DMS 273 (cell line): ENCODE results near the gene OR1F1.
A peak's percentile ranks its signal among the peaks of the same experiment; 100 is the strongest.
"Not testable (repeated sequence)": the region's sequence is repeated elsewhere in the genome, so short reads cannot be mapped to it uniquely, and the experiment has no call there.

Experiments
- DNase-seq: peaks from one replicate; lab custom pipeline; 2025; ENCODE audit not compliant: unreplicated experiment; lab: John Stamatoyannopoulos, UW

The OR1F1 gene

DNA sequence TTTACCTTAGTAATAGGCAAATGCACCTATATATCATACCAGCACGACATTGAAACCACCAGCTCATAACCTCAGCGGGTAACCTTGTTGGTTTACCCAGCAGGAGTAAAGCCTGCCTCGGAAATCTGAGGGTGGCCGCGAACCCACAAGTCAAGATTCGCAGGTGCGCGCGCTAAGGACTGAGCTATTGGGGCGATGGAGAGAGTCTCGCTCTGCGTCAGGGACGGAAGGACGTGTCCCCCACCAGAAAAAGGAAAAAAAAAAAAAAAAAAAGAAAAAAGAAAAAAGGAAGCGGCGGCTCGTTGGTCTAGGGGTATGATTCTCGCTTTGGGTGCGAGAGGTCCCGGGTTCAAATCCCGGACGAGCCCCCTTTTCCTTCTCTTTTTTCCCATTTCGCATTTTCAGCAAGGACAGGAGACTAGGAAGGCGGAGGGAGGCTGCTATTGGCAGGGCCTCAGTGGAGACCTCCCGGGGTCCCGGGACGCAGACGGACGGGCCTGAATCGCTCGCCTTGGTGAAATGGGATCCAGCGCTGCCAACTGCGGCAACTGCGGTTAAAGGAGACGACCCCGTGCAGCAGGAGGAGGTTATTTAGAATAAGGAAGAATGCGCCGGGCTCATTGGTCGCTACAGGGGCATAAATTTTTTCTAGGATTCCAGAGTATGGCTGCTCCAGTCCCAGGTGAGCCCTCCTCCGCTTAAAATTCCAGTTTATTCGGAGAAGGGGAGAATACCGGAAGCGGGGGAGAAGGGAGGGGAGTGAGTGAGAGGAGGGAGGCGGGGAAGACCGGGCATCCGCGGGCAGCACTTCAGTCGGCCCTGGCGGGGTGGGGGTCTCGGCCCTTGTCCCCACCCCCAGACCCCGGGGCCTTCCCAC, at the start of gene OR1F1:
Gene OR1F1 (plus strand): TSS at position 407 of the 877 bp plus-strand sequence.
- peak; percentile 91 for DNase-seq

DNA sequence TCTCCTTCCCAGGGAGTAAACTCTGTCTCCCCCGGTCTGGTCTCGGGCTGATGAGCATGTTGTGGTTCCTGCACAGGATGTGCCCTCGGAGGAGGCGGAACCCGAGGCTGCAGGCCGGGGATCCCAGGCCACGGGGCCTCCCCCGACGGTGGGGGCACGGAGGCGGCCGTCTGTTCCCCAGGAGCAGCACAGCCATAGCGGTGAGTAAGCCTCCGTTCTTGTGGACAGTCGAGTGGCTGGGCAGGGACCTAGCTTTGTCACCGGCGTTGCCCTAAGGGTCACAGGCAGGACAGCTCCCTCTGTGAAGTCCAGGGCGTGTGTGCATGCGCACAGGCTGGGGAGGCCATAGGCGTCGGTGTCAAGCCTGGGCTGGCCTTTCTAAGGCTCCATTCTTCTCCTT, 49.7 kb upstream of the OR1F1 start:
- DNase-seq: no peak

DNA sequence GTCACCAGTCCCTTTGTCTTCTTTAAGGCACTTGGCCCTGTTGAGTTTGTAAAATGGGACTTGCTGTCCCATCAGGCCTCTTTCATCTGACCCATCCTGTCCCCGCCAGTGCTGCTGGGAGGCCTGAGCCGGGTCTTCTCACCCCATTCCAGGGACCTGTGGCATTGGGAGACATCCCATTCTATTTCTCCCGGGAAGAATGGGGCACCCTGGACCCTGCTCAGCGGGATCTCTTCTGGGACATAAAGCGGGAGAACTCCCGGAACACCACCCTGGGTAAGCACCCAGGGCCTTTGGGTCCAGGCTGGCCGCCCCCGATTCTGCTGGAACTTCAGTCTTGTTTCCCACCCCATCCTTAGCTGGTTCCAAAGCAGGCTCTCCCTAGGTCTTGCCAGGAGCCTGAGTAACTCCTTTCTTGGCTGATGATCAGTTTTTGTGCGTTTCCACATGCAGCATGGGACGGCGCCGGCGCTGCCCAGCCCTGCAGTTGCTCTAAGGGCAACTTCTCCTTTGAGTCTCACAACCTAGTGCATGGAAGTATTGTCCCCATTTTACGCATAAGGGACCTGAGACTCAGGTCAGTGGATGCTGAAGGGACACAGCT, 49.1 kb upstream of the OR1F1 start:
- DNase-seq: no peak

DNA sequence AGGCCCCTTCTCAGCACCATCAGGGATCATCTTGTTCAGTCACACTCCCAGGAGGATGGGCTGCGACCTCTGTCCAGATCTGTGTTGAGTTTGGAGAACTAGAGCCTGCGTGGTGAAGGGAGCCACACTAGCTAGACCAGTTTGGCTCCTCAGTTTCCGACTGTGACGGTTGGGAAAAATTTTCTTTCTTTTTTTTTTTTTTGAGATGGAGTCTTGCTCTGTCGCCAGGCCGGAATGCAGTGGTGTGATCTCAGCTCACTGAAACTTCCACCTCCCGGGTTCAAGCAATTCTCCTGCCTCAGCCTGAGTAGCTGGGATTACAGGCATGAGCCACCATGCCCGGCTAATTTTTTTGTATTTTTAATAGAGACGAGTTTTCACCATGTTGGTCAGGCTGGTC, 48.4 kb upstream of the OR1F1 start:
- not testable (repeated sequence) for DNase-seq

DNA sequence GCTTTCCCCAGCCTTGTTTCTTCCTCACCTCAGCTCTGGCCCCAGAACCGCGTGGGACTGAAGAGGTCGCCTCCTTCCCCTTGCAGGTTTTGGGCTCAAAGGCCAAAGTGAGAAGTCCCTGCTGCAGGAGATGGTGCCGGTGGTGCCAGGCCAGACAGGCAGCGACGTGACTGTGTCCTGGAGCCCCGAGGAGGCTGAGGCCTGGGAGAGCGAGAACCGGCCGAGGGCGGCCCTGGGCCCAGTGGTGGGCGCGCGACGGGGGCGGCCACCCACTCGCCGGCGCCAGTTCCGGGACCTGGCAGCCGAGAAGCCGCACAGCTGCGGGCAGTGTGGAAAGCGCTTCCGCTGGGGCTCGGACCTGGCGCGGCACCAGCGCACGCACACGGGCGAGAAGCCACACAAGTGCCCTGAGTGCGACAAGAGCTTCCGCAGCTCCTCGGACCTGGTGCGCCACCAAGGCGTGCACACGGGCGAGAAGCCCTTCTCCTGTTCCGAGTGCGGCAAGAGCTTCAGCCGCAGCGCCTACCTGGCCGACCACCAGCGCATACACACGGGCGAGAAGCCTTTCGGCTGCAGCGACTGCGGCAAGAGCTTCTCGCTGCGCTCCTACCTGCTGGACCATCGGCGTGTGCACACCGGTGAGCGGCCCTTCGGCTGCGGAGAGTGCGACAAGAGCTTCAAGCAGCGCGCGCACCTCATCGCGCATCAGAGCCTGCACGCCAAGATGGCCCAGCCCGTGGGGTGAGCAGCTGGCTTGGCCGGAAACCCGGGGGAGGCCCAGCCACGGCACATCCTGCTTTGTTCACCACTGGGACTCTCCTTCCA, 47.2 kb upstream of the OR1F1 start:
- no peak for DNase-seq

DNA sequence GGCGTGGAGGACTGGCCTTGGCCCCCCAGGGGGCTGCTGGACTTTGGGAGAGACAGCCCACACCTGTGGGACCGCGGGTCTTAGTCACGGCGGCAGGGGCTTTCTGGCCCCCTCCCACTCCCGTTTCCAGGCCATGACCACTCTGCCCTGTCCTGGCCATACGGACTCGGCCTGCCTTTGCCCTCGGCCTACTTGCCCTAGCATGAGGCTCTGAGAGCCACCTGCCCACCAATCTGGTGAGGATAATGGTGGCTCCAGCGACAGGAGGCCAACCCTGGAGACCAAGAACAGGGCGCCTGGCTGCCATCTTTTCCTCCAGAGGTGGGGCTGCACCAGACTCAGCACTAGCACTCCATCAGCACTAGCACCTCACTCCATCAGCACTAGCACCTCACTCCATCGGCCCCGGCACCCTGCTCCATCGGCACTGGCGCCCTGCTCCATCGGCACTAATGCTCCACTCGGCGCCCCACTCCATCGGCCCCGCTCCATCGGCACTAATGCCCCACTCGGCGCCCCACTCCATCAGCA, 46.2 kb upstream of the OR1F1 start:
- DNase-seq: no peak

DNA sequence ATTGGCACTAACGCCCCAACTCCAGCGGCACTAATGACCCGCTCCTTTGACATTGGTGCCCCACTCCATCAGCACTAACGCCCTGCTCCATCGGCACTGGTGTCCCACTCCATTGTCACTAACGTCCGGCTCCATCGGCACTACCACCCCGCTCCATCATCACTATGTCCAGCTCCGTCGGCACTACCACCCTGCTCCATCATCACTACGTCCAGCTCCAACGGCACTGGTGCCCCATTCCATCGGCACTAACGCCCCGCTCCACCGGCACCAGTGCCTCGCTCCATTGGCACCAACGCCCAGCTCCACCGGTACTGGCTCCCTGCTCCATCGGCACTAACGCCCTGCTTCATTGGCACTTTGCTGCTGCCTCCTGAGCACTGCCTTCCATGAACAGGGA, 45.7 kb upstream of the OR1F1 start:
- no peak for DNase-seq

DNA sequence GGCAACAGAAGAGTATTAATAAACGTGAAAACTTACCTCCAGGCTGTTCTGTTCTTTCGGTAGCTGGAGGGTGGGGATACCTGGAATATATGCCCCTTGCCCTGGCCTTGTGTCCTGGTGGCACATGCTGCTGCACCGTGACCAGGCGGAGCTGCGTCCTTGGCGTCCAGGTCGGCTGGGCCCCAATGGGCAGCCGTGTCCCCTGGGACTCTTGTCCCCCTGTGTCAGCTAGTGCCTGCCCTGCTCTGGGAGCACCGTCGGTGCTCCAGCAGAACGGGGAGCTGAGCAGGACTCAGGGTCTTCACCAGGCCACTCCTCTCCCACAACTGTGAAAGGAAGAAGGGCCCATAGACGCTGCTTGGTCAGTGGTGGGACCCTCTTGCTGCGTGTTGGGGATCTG, 45.2 kb upstream of the OR1F1 start:
- DNase-seq: no peak

DNA sequence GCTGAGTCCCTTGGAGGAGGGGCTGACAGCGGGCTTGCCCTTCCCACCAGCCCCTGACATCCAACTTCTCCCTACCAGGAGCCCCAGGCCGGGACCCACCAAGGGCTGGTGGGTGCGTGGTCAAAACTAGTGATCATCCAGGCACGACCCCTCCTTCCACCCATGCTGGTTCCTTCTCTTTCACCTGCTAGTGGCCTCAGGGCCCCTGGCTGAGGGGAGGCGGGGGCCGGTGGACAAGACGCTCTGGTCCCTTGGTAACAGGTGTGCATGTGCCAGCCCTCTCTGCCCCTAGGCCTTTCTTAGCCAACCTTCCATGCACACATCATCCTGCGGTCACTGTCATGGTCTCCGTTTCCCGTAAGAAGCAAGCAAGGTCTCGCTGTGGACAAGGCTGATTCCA, 44.8 kb upstream of the OR1F1 start:
- no peak for DNase-seq

DNA sequence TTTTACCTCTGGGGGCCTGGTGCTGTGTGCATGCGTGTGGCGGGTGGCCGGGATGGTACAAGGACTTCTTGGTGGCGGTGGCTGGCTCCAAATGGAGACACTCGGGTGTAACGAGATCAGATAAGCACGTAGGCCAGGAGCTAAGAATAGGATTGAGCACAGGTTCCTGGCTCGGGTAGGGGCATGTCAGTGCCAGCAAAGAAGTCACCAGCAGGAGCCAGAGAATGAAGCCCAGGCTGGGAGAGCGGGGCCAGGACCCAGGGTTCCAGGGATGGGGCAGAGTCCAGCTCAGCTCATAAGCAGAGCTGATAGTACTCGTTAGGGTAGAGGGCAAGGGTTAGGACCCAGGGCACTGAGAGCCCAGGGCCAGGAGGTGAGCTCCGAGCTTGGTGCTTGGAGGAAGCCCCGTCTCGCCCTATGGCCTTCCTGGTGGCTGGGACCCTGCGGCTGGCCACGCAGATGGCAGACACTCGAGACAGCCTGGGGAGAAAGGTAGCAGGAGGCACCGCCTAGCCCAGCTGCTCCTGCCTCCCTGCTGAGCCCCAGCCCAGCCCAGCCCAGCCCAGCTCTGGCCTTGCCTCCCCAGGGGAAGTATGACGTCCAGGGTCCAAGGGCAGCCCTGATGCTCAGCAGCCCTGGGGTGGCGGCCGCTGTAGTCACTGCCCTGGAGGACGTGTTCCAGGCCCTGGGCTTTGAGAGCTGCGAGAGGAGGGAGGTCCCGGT, 44.2 kb upstream of the OR1F1 start:
- DNase-seq: peak; percentile 63

DNA sequence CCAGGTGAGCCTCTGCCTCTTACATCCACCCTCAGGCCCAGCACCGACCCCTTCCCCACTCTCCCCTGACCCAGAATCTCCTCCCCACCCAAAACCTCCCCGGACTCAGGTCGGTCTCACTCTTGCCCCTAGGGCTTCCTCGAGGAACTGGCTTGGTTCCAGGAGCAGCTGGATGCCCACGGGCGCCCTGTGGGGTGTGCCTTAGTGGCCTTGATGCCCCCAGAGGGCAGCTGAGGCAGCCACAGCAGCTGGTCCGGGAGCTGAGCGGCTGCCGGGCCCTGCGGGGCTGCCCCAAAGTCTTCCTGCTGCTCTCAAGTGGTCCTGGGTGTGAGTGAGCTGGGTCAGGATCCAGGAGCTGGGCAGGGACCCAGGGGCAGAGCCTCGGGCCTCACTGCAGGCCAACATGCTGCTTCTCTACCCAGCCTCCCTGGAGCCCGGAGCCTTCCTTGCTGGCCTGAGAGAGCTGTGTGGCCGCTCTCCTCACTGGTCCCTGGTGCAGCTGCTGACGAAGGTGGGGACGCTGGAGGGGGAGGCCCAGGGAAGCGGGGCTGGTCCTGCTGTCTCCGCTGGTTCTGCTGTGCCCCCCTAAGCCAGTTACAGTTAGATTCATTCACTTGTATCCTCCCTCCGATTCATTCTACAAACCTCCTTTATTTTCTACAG, 43.6 kb upstream of the OR1F1 start:
- DNase-seq: no peak

DNA sequence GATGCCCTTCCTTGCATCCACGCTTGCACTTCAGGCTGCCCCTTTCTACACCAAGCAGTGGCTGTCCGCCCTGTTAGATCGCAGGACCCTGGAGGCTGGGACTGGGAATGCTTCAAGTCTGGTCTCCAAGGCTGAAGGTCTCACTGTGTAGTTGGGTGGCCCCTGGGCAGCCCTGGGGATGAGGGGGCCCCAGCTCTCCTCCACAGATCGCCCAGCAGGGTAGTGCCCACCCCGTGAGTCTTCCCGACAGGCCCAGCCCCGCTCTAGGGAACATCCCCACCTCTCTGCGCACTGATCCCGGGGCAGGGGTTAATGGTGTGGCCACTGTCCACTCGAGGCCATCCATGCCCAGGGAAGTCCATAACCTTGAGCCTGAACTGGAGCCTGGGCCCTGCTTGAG, 42.9 kb upstream of the OR1F1 start:
- no peak for DNase-seq

DNA sequence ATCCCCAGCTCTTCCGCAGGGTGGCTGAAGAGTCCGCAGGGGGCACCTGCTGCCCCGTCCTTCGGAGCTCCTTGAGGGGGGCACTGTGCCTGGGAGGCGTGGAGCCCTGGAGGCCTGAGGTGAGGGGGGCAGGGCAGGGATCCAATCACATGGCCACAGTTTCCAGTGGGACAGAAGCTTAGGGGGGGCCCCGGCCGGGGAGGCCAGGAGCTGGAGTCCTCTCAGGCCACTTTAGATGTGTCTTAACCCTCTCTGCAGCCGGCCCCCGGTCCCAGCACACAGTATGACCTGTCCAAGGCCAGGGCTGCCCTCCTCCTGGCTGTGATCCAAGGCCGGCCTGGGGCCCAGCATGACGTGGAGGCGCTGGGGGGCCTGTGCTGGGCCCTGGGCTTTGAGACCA, 42.3 kb upstream of the OR1F1 start:
- DNase-seq: no peak

DNA sequence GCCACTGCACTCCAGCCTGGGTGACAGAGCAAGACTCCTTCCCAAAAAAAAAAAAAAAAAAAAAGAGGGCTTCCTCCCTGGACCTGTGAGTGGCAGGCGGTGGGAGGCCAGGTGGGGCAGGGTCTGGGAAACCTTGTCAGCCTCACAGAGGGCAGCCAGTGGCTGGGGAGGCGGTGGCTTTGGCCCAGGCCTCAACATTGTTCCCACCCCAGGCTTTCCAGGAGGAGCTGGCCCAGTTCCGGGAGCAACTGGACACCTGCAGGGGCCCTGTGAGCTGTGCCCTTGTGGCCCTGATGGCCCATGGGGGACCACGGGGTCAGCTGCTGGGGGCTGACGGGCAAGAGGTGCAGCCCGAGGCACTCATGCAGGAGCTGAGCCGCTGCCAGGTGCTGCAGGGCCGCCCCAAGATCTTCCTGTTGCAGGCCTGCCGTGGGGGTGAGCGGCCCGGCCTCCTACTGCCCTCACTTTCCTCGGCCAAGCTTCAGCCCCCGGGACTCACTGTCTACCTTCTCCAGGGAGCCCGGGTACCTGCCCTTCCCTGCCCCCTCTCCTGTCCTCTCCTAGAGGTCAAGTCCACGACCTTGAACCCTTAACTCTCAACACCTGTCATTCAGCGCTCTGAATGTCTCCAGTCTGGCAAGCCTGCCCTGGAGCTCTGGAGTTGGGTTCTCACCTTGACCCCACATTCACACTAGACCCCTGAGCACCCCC, 40.8 kb upstream of the OR1F1 start:
- DNase-seq: no peak

DNA sequence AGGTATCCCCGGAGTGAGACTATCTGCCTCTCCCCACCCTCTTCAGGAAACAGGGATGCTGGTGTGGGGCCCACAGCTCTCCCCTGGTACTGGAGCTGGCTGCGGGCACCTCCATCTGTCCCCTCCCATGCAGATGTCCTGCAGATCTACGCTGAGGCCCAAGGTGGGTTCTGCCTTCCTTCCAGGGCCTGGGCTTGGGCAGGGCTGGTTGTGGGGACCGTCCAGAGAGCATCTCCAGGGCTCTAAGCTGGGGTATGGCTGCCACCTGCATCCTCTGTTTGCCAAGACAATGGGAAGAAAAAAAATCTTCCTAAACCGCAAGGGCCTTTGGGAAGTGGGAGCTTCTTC, 40.3 kb upstream of the OR1F1 start:
- DNase-seq: no peak

DNA sequence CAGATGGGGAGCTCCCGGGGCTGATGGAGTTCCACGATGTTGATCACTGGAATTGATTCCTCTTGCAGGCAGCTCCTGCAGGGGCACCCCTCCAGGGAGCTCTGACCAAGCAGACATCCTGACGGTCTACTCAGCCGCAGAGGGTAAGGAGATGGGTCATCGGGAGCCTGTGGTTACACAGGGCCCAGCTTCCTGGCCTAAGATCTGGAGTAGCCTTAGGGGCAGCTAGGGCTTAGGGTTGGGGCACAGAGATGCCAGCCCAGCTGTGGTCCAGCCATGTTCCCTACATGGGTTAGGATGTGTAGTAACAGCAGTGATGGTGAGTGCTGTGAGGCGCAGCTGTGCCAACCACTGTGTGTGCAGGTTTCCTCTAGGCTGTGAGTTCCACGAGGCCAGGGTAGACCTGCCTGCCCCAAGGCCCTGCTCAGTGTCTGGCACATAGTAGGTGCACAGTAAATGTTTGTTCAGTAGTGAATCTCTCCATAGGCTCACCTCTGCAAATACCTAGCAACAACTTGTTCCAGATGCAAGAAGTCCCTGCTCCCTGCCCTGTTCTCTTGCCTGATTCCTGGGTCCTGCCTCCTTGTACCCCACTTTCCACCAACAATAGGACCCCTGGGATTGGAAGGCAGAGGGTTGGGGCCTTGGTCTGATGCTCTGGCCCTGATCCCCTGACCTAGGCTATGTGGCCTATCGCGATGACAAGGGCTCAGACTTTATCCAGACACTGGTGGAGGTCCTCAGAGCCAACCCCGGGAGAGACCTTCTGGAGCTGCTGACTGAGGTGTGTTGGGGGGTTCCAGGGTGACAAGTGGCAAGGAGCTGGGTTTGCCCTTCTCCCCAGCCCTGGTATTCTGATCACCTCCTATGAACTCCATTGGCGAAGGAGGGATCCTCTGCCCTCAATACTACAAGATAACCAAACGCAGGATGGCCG, 39.5 kb upstream of the OR1F1 start:
- DNase-seq: no peak

DNA sequence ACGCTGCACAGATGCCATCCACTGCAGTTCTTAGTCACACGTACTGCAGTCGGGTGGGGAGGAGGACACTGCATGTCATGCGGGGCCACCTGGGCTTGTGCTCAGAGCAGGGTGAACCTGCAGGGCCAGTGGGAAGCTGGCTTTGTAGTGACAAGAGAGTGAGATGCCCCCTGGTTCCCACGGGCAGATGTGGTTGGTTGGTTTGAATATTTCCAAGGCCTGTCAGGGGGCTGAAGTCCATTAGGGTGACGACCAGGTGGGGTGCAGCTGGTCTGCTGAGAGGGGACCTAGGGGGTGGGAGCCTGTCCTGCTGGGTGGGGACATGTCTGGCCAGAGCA, 38.8 kb upstream of the OR1F1 start:
- DNase-seq: no peak

DNA sequence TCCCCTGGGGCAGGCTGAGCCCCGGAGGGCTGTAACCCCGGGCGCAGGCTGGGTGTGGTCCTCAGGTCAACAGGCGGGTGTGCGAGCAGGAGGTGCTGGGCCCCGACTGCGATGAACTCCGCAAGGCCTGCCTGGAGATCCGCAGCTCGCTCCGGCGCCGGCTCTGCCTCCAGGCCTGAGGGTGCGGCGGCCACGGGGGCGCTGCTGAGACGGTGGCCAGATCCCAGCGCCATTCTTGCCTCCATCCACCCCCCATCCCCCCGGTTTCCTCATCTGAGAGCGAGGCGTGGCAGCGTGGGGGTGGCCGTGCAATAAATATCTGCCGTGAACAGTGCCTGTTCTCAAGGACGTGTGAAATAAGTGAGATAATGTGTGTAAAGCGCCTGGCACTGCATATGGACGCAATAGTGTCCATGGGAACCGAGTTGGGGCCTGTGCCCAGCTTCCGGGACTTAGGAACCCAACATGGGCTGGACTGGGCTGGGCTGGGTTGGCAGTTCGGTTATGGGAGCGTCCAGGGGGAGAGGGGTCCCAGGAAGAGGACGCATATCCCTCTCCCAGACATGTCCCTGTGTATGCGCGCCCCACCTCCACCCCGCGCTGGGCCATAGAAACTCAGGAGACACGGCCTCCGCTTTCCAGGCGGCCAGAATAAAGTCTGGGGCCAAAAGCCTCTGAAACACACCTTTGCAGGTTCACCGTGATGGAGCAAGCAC, 38.2 kb upstream of the OR1F1 start:
- peak; percentile 85 for DNase-seq
